GM12878 (cell line): Measurements from ENCODE around the gene MAST2. TPM values are rescaled to one million over a fixed set of nuclear protein-coding genes. Genes with fewer than 3 reads are reported as not detected.

Source experiments
- ATAC-seq: fragments of 200-7000 bp; cut with Tn5 transposase; 3 replicates; pipeline ENCODE4 v1.9.1; 2020; ENCODE audit warnings: mild to moderate bottlenecking, moderate library complexity
- BruUV-seq: library from RNA; stranded (reverse); fragments of 400-500 nt; replicated peaks from 2 replicates; lab custom pipeline; 2021; lab: Mats Ljungman, UMichigan
- CTCF ChIA-PET: fragments of 300-600 bp; sonication (Branson Sonifier 250); formaldehyde crosslinking; extraction: SDS; loops from one replicate; lab custom pipeline; 2021; ENCODE audit warnings: inconsistent platforms; lab: Yijun Ruan, JAX
- POLR2A ChIA-PET: fragments of 350-600 bp; formaldehyde crosslinking; extraction: SDS; loops from one replicate; lab custom pipeline; 2021; ENCODE audit warnings: inconsistent platforms; lab: Charles Lee
- RAD21 ChIA-PET: fragments of 300-600 bp; sonication (Branson Sonifier 250); formaldehyde crosslinking; loops from one replicate; lab custom pipeline; 2023; ENCODE audit warnings: antibody characterized with exemption; ENCODE audit not compliant: unreplicated experiment; lab: Charles Lee
- SMC1A ChIA-PET: fragments of 300-600 bp; sonication (Branson Sonifier 250); formaldehyde crosslinking; loops from one replicate; lab custom pipeline; 2023; ENCODE audit not compliant: unreplicated experiment, uncharacterized antibody; lab: Charles Lee
- DNase-seq: peaks from one replicate; pipeline ENCODE4 v3.0.0-alpha.2; 2011; ENCODE audit warnings: low read depth, low spot score
- FAIRE-seq: peaks from 3 replicates; lab custom pipeline; 2011; peaks lifted over from hg19 to GRCh38; lab: Jason Lieb, UNC
- H2AFZ ChIP-seq: 2 replicates; pipeline ENCODE4 v1.6.0; 2011; ENCODE audit warnings: low read depth, low read length, control low read depth; ENCODE audit not compliant: control insufficient read depth
- H3K27ac ChIP-seq: 2 replicates; pipeline ENCODE4 v1.5.1; 2011; ENCODE audit warnings: control low read depth; ENCODE audit not compliant: control insufficient read depth, insufficient read depth
- H3K27me3 ChIP-seq, 2 experiments: replicated peaks in 1 of 2; 2 replicates each; pipeline versions ENCODE4 v1.6.0 to v1.6.1; 2011; ENCODE audit warnings: low read length in 1 of 2; ENCODE audit not compliant: control insufficient read depth in 2 of 2, insufficient read depth in 2 of 2
- H3K36me3 ChIP-seq, 2 experiments: 2 replicates each; pipeline ENCODE4 v1.5.1; 2011; ENCODE audit warnings: low read length in 1 of 2; ENCODE audit not compliant: control insufficient read depth in 2 of 2, insufficient read depth in 2 of 2
- H3K4me1 ChIP-seq: 2 replicates; pipeline ENCODE4 v1.6.1; 2011; ENCODE audit warnings: mild to moderate bottlenecking, low read length, moderate library complexity, mixed read lengths; ENCODE audit not compliant: control insufficient read depth, insufficient read depth
- H3K4me2 ChIP-seq: 2 replicates; pipeline ENCODE4 v1.6.0; 2011; ENCODE audit warnings: control low read depth; ENCODE audit not compliant: control insufficient read depth, insufficient read depth
- H3K4me3 ChIP-seq: fragments of 200-600 bp; sonication (generic); 2 replicates; pipeline ENCODE4 v1.5.1; 2016
- H3K79me2 ChIP-seq: 2 replicates; pipeline ENCODE4 v1.6.0; 2011; ENCODE audit warnings: low read length; ENCODE audit not compliant: control insufficient read depth, insufficient read depth
- H3K9ac ChIP-seq: 2 replicates; pipeline ENCODE4 v1.8.0; 2011; ENCODE audit warnings: low read length, control low read depth, mixed read lengths; ENCODE audit not compliant: control insufficient read depth, insufficient read depth
- H3K9me3 ChIP-seq: replicated peaks from 3 replicates; pipeline ENCODE4 v1.5.1; 2011; ENCODE audit warnings: mild to moderate bottlenecking, low read length; ENCODE audit not compliant: control insufficient read depth, insufficient read depth
- H4K20me1 ChIP-seq: 2 replicates; pipeline ENCODE4 v1.6.0; 2011; ENCODE audit not compliant: control insufficient read depth, insufficient read depth
- ASH2L ChIP-seq: fragments of 300-600, 200-600 bp; sonication (generic); IDR thresholded peaks from 2 replicates; pipeline ENCODE4 v1.6.1; 2017; ENCODE audit warnings: low read depth, mild to moderate bottlenecking, borderline replicate concordance
- EED ChIP-seq: sonication (generic); IDR thresholded peaks from 2 replicates; pipeline ENCODE4 v1.6.1; 2016; ENCODE audit warnings: antibody characterized with exemption, low read depth
- EGR1 ChIP-seq, 2 experiments: IDR thresholded peaks; 1 replicate in 1 of 2; 2 replicates in 1 of 2; pipeline ENCODE4 v1.6.1; 2011 to 2012; ENCODE audit warnings: low read depth in 2 of 2, low read length in 2 of 2, borderline replicate concordance in 1 of 2, mild to moderate bottlenecking in 1 of 2, moderate library complexity in 1 of 2
- ESRRA ChIP-seq: IDR thresholded peaks from 2 replicates; pipeline ENCODE4 v1.6.1; 2012; ENCODE audit warnings: mild to moderate bottlenecking, low read length, improper control_type of control experiment
- HCFC1 ChIP-seq: fragments of 150-350 bp; IDR thresholded peaks from 2 replicates; pipeline ENCODE4 v1.6.1; 2014; ENCODE audit warnings: low read length
- IKZF2 ChIP-seq, 2 experiments: fragments of 450-650 bp; IDR thresholded peaks; 2 replicates each; pipeline ENCODE4 v1.6.1; 2017; ENCODE audit warnings: mild to moderate bottlenecking in 2 of 2, moderate library complexity in 2 of 2
- LARP7 ChIP-seq: fragments of 450-650 bp; IDR thresholded peaks from 2 replicates; pipeline ENCODE4 v1.6.1; 2017; ENCODE audit warnings: mild to moderate bottlenecking
- MEF2A ChIP-seq: IDR thresholded peaks from 2 replicates; pipeline ENCODE4 v1.6.1; 2011; ENCODE audit warnings: low read depth, mild to moderate bottlenecking, low read length, moderate library complexity; ENCODE audit not compliant: insufficient read depth
- MEF2B ChIP-seq: fragments of 450-650 bp; IDR thresholded peaks from 2 replicates; pipeline ENCODE4 v1.6.1; 2018; ENCODE audit warnings: mild to moderate bottlenecking, moderate library complexity; ENCODE audit not compliant: partially characterized antibody, poor library complexity, severe bottlenecking
- MTA2 ChIP-seq: fragments of 450-650 bp; IDR thresholded peaks from 2 replicates; pipeline ENCODE4 v1.6.1; 2016; ENCODE audit warnings: low read depth, mild to moderate bottlenecking, moderate library complexity
- NFYB ChIP-seq: IDR thresholded peaks from 2 replicates; pipeline ENCODE4 v1.6.1; 2011; ENCODE audit warnings: low read depth, mild to moderate bottlenecking, low read length, improper control_type of control experiment, moderate library complexity; ENCODE audit not compliant: insufficient read depth
- NR2C1 ChIP-seq: fragments of 450-650 bp; IDR thresholded peaks from 2 replicates; pipeline ENCODE4 v1.6.1; 2017; ENCODE audit warnings: antibody characterized with exemption, mild to moderate bottlenecking, moderate library complexity
- SMC3 ChIP-seq: IDR thresholded peaks from 2 replicates; pipeline ENCODE4 v1.6.1; 2011; ENCODE audit warnings: low read length, improper control_type of control experiment, borderline replicate concordance
- TCF3 ChIP-seq: IDR thresholded peaks from 2 replicates; pipeline ENCODE4 v1.6.1; 2012; ENCODE audit warnings: low read depth, mild to moderate bottlenecking, low read length, borderline replicate concordance; ENCODE audit not compliant: insufficient read depth
- ZSCAN29 ChIP-seq: fragments of 450-650 bp; IDR thresholded peaks from 2 replicates; pipeline ENCODE4 v1.6.1; 2017; ENCODE audit warnings: mild to moderate bottlenecking, moderate library complexity
- WGBS: methylation state at CpG from one replicate; pipeline ENCODE4 v1.1.6; 2016; ENCODE audit warnings: low lambda C conversion rate; ENCODE audit not compliant: insufficient replicate concordance, insufficient coverage; ENCODE audit errors: missing lambda C conversion rate; 5-methylcytosine and 5-hydroxymethylcytosine counted together
- in situ Hi-C: fragments of 300-500 bp; cut with MboI; formaldehyde crosslinking; loops from 9 replicates; pipeline ENCODE4 v1.14.3; 2018; ENCODE audit warnings: mixed read lengths
- intact Hi-C: fragments of 100-400 bp; cut with micrococcal nuclease; formaldehyde crosslinking; loops from one replicate; pipeline ENCODE4 v1.14.2; 2022; ENCODE audit not compliant: unreplicated experiment
- polyA plus RNA-seq, 11 experiments: library from polyadenylated mRNA; depleted of rRNA in 4 of 11; unstranded in 6 of 11; stranded (reverse) in 5 of 11; fragments of >200 nt; fragmentation: Nextera tagmentation in 4 of 11; fragmentation: Illumina TruSeq in 1 of 11; extraction: Ambion mirVana in 4 of 11; extraction: Trizol in 1 of 11; gene quantifications; 1 replicate in 1 of 11; 2 replicates in 10 of 11; pipeline versions ENCODE4 v1.2.1 to v1.2.3, GENCODE V29; 2011 to 2016; ENCODE audit warnings: inconsistent platforms in 2 of 11, missing spikeins in 2 of 11, low read depth in 1 of 11
- total RNA-seq, 4 experiments: library from RNA; depleted of rRNA in 3 of 4; stranded (reverse); fragments of >200 nt in 3 of 4; fragmentation: Illumina TruSeq in 1 of 4; extraction: Trizol in 1 of 4; gene quantifications; 2 replicates each; pipeline versions ENCODE4 v1.2.1 to v1.2.3, GENCODE V29; 2013 to 2021
- TF ChIP-seq, protein P1 (sequence below): fragments of 450-650 bp; IDR thresholded peaks from 2 replicates; pipeline ENCODE4 v1.6.1; 2017; ENCODE audit warnings: mild to moderate bottlenecking, moderate library complexity
- TF ChIP-seq, protein P2 (sequence below): fragments of 450-650 bp; IDR thresholded peaks from 2 replicates; pipeline ENCODE4 v1.6.1; 2017; ENCODE audit warnings: low read depth, mild to moderate bottlenecking, moderate library complexity
- TF ChIP-seq, protein P3 (sequence below): fragments of 450-650 bp; IDR thresholded peaks from 2 replicates; pipeline ENCODE4 v1.6.1; 2017; ENCODE audit warnings: mild to moderate bottlenecking

The MAST2 gene
- total and polyA plus RNA-seq, 10 of the 15 experiments (the other 5 are each of a cell fraction or from before 2014, with no cell fraction given): 1.0 to 28.7 (median 13.8) TPM

DNA sequence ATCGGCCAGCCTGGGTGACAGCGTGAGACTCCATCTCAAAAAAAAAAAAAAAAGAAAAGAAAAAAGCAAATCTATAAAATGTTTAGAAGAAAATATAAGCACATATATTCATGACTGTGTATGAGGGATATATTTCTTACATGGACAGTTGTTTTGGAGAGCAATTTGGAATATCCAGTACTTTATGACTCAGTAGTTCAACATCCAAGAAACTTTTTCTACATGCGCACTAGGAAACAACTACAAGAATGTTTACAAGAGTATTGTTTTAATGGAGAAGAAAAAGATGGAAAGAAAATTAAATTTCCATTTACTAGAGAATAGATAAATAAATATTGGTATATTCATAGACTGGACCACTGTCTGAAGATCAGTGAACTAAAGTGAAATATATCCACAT lies 77.5 kb downstream of the MAST2 start:
- no peak for ATAC-seq
- Histone ChIP-seq H3K4me2 (no peak overlapping the region), H3K9me3 (no peaks in the 10 kb centered on the region), H3K9ac (no peak overlapping the region), H3K27ac (no peak overlapping the region), H3K27me3 (no peaks in the 10 kb centered on the region), H3K36me3 (no peaks in the 10 kb centered on the region), H2AFZ (no peak overlapping the region), H3K79me2 (no peaks in the 10 kb centered on the region), H3K4me3 (no peak overlapping the region), H4K20me1 (no peaks in the 10 kb centered on the region), H3K4me1 (0 out of 2 replicates have a peak, but pooled peaks cover 4% of the 10 kb centered on the region)
- POLR2A ChIA-PET: no interaction called here
- intact Hi-C loops (loop anchor here (5.0 to 10.0 kb wide), 3 partner anchors 194 to 366 kb away; partner anchors contain the start of genes CCDC17, GPBP1L1 and TMEM69), in situ Hi-C loops (no loop called here)
- CTCF ChIA-PET: interaction anchor here (0.6 to 1.7 kb wide), 3 partner anchors 12 to 195 kb away, joined by 4 to 5 read pairs (median 4); partner anchors contain the start of gene GPBP1L1
- RAD21 ChIA-PET: interaction anchor here (1.3 to 1.5 kb wide), 2 partner anchors 78 to 343 kb away, joined by 4 to 5 read pairs; partner anchors contain the start of gene MAST2
- WGBS: 100% methylated on average over 2 of the region's 3 CpGs
- no peak for FAIRE-seq
- DNase-seq: no peak
- no TSS peak for BruUV-seq
- SMC1A ChIA-PET: no interaction called here
- TF ChIP-seq MEF2A (no peak), EGR1 (IDR thresholded peaks at IDR 0.05; ENCODE audit: borderline replicate concordance in 1 of 2, low read depth in 2 of 2, low read length in 2 of 2) (no peak), MTA2 (no peak), TCF3 (no peak), LARP7 (no peak), MEF2B (no peak), NR2C1 (no peak), EED (no peak), IKZF2 (IDR thresholded peaks at IDR 0.05) (no peak), ZSCAN29 (no peak), HCFC1 (no peak), NFYB (no peak), ASH2L (no peak), SMC3 (no peak), ESRRA (no peak)
- TF ChIP-seq, protein P1, sequence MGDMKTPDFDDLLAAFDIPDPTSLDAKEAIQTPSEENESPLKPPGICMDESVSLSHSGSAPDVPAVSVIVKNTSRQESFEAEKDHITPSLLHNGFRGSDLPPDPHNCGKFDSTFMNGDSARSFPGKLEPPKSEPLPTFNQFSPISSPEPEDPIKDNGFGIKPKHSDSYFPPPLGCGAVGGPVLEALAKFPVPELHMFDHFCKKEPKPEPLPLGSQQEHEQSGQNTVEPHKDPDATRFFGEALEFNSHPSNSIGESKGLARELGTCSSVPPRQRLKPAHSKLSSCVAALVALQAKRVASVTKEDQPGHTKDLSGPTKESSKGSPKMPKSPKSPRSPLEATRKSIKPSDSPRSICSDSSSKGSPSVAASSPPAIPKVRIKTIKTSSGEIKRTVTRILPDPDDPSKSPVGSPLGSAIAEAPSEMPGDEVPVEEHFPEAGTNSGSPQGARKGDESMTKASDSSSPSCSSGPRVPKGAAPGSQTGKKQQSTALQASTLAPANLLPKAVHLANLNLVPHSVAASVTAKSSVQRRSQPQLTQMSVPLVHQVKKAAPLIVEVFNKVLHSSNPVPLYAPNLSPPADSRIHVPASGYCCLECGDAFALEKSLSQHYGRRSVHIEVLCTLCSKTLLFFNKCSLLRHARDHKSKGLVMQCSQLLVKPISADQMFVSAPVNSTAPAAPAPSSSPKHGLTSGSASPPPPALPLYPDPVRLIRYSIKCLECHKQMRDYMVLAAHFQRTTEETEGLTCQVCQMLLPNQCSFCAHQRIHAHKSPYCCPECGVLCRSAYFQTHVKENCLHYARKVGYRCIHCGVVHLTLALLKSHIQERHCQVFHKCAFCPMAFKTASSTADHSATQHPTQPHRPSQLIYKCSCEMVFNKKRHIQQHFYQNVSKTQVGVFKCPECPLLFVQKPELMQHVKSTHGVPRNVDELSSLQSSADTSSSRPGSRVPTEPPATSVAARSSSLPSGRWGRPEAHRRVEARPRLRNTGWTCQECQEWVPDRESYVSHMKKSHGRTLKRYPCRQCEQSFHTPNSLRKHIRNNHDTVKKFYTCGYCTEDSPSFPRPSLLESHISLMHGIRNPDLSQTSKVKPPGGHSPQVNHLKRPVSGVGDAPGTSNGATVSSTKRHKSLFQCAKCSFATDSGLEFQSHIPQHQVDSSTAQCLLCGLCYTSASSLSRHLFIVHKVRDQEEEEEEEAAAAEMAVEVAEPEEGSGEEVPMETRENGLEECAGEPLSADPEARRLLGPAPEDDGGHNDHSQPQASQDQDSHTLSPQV: no peak
- TF ChIP-seq, protein P2, sequence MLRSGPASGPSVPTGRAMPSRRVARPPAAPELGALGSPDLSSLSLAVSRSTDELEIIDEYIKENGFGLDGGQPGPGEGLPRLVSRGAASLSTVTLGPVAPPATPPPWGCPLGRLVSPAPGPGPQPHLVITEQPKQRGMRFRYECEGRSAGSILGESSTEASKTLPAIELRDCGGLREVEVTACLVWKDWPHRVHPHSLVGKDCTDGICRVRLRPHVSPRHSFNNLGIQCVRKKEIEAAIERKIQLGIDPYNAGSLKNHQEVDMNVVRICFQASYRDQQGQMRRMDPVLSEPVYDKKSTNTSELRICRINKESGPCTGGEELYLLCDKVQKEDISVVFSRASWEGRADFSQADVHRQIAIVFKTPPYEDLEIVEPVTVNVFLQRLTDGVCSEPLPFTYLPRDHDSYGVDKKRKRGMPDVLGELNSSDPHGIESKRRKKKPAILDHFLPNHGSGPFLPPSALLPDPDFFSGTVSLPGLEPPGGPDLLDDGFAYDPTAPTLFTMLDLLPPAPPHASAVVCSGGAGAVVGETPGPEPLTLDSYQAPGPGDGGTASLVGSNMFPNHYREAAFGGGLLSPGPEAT: no peak
- TF ChIP-seq, protein P3, sequence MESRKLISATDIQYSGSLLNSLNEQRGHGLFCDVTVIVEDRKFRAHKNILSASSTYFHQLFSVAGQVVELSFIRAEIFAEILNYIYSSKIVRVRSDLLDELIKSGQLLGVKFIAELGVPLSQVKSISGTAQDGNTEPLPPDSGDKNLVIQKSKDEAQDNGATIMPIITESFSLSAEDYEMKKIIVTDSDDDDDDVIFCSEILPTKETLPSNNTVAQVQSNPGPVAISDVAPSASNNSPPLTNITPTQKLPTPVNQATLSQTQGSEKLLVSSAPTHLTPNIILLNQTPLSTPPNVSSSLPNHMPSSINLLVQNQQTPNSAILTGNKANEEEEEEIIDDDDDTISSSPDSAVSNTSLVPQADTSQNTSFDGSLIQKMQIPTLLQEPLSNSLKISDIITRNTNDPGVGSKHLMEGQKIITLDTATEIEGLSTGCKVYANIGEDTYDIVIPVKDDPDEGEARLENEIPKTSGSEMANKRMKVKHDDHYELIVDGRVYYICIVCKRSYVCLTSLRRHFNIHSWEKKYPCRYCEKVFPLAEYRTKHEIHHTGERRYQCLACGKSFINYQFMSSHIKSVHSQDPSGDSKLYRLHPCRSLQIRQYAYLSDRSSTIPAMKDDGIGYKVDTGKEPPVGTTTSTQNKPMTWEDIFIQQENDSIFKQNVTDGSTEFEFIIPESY: no peak
